A673 (cell line): ENCODE data around the gene DMBX1.

Experiments
- CTCF ChIP-seq: fragments of 300-800, 200-600 bp; sonication (generic); conservative IDR thresholded peaks from 2 replicates; pipeline ENCODE4 v1.5.1; 2017; ENCODE audit warnings: low read depth, mild to moderate bottlenecking, antibody characterized with exemption, low read length, moderate library complexity, mixed read lengths
- EZH2 ChIP-seq: fragments of 200-600 bp; sonication (generic); IDR thresholded peaks from 2 replicates; pipeline ENCODE4 v1.6.1; 2017; ENCODE audit warnings: borderline replicate concordance, low read depth, mild to moderate bottlenecking, mixed read lengths, antibody characterized with exemption, low read length; ENCODE audit not compliant: poor library complexity, severe bottlenecking

DNA sequence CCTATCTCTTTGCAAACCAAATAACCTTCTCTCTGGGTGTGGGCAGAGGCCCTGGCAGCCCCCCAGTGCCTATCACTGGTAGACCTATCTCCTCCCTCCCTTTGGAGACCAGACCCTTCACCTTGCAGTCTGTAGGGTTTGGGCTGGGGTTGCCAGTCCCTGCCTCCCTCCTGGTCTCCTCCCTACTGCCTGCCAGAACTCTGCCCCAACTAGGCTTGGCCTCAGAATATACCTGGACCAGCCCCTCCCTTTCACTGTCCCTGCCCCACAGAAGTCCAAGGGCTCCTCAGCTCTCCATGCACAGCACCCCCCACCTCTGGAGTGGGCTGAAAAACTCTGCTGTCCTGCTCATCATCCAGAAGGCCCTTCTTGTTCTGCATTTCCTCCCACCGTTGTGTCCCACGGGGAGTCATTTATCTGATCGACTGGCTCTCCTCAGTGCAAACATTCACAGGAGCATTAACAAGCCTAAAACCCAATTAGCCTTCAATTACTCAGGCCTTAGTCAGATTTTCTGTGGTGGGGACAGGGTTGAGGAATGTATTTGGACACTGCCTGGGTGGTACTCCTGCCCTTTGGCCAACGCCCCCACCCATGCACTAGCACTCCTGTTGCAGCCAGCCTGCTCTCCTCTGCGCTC, 27.7 kb upstream of the DMBX1 start:
- TF ChIP-seq CTCF (no peak), EZH2 (no peak)
